OCI-LY7 (cell line): ENCODE results near the gene KRTAP5-8. TPM values are rescaled to one million over a fixed set of nuclear protein-coding genes. Genes with fewer than 3 reads are reported as not detected.

ENCODE experiments used
- BruUV-seq: library from RNA; stranded (reverse); fragments of 400-500 nt; replicated peaks from 2 replicates; lab custom pipeline; 2021; lab: Mats Ljungman, UMichigan
- CTCF ChIA-PET: fragments of 300-600 bp; sonication (Branson Sonifier 250); formaldehyde crosslinking; loops from one replicate; lab custom pipeline; 2022; ENCODE audit warnings: antibody characterized with exemption; ENCODE audit not compliant: unreplicated experiment; lab: Charles Lee
- POLR2A ChIA-PET: fragments of 300-600 bp; sonication (Branson Sonifier 250); formaldehyde crosslinking; loops from one replicate; lab custom pipeline; 2022; ENCODE audit warnings: antibody characterized with exemption; lab: Charles Lee
- DNase-seq: peaks from one replicate; pipeline ENCODE4 v3.0.0-alpha.2; 2015; ENCODE audit warnings: low spot score
- H2AFZ ChIP-seq: fragments of 200-600 bp; sonication (generic), shearing (Covaris generic); 2 replicates; pipeline ENCODE4 v1.6.1; 2014; ENCODE audit warnings: mild to moderate bottlenecking, antibody characterized with exemption, low read length, moderate library complexity
- H3K27ac ChIP-seq: fragments of 200-600 bp; sonication (generic); 2 replicates; pipeline ENCODE4 v1.5.1; 2014; ENCODE audit warnings: mixed run types, low read depth, mild to moderate bottlenecking, moderate library complexity, low read length, inconsistent platforms; ENCODE audit not compliant: poor library complexity, severe bottlenecking
- H3K36me3 ChIP-seq: fragments of 200-600 bp; sonication (generic); 2 replicates; pipeline ENCODE4 v1.6.1; 2014; ENCODE audit warnings: mild to moderate bottlenecking, antibody characterized with exemption, low read length, moderate library complexity, mixed read lengths; ENCODE audit not compliant: insufficient read depth
- H3K4me1 ChIP-seq: fragments of 200-600 bp; sonication (generic); 2 replicates; pipeline ENCODE4 v1.5.1; 2014; ENCODE audit warnings: mild to moderate bottlenecking, low read length; ENCODE audit not compliant: insufficient read depth, poor library complexity, severe bottlenecking
- H3K4me2 ChIP-seq: fragments of 200-600 bp; sonication (generic); 2 replicates; pipeline ENCODE4 v1.6.1; 2014; ENCODE audit warnings: mild to moderate bottlenecking, low read length
- H3K4me3 ChIP-seq: fragments of 200-600 bp; sonication (generic); 2 replicates; pipeline ENCODE4 v1.5.1; 2014; ENCODE audit warnings: mild to moderate bottlenecking, low read depth, low read length; ENCODE audit not compliant: poor library complexity, severe bottlenecking
- H3K79me2 ChIP-seq: fragments of 200-600 bp; sonication (generic); 2 replicates; pipeline ENCODE4 v1.6.1; 2016; ENCODE audit warnings: low read depth, mild to moderate bottlenecking, low read length, moderate library complexity, mixed read lengths; ENCODE audit not compliant: insufficient read depth
- H3K9me2 ChIP-seq: fragments of 200-600 bp; sonication (generic); 2 replicates; pipeline ENCODE4 v1.6.1; 2016; ENCODE audit warnings: mild to moderate bottlenecking, low read length, mixed read lengths; ENCODE audit not compliant: insufficient read depth
- H3K9me3 ChIP-seq: fragments of 200-600 bp; sonication (generic); 2 replicates; pipeline ENCODE4 v1.6.1; 2014; ENCODE audit warnings: mild to moderate bottlenecking, mixed run types, low read length, mixed read lengths
- H4K20me1 ChIP-seq: fragments of 200-600 bp; sonication (generic); 2 replicates; pipeline ENCODE4 v1.6.1; 2014; ENCODE audit warnings: mild to moderate bottlenecking, antibody characterized with exemption, low read length, moderate library complexity, mixed read lengths; ENCODE audit not compliant: insufficient read depth
- EZH2phosphoT487 ChIP-seq: fragments of 200-600 bp; sonication (generic); IDR thresholded peaks from 2 replicates; pipeline ENCODE4 v1.6.1; 2018; ENCODE audit warnings: low read depth, borderline replicate concordance, mild to moderate bottlenecking, mixed run types, antibody characterized with exemption, low read length, moderate library complexity, mixed read lengths
- intact Hi-C: fragments of 100-400 bp; cut with micrococcal nuclease; formaldehyde crosslinking; loops from one replicate; pipeline ENCODE4 v1.10.0; 2022; ENCODE audit not compliant: unreplicated experiment
- total RNA-seq, 2 experiments: library from RNA; depleted of rRNA in 1 of 2; stranded (reverse); fragments of >200 nt in 1 of 2; shearing (Covaris generic) in 1 of 2; gene quantifications; 2 replicates each; pipeline ENCODE4 v1.2.3, GENCODE V29; 2014 to 2022
- TF ChIP-seq, protein P1 (sequence below): fragments of 200-600 bp; sonication (generic); conservative IDR thresholded peaks from 2 replicates; pipeline ENCODE4 v1.5.1; 2014; ENCODE audit warnings: mild to moderate bottlenecking, antibody characterized with exemption, low read length, moderate library complexity, mixed read lengths

KRTAP5-8 gene
- total RNA-seq, 2 experiments from 2014 or later: not detected

DNA sequence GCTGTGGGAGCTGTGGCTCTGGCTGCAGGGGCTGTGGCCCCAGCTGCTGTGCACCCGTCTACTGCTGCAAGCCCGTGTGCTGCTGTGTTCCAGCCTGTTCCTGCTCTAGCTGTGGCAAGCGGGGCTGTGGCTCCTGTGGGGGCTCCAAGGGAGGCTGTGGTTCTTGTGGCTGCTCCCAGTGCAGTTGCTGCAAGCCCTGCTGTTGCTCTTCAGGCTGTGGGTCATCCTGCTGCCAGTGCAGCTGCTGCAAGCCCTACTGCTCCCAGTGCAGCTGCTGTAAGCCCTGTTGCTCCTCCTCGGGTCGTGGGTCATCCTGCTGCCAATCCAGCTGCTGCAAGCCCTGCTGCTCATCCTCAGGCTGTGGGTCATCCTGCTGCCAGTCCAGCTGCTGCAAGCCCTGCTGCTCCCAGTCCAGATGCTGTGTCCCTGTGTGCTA, 10.9 kb downstream of the KRTAP5-8 start:
- Histone ChIP-seq H3K27ac (no peak overlapping the region), H3K9me2 (no peaks in the 10 kb centered on the region), H2AFZ (no peak overlapping the region), H3K36me3 (no peaks in the 10 kb centered on the region), H3K79me2 (no peaks in the 10 kb centered on the region), H4K20me1 (no peaks in the 10 kb centered on the region), H3K4me3 (no peak overlapping the region), H3K9me3 (no peaks in the 10 kb centered on the region), H3K4me2 (no peak overlapping the region), H3K4me1 (no peaks in the 10 kb centered on the region)
- CTCF ChIA-PET: no interaction called here
- BruUV-seq: no TSS peak
- POLR2A ChIA-PET: no interaction called here
- no peak for TF ChIP-seq EZH2phosphoT487
- TF ChIP-seq, protein P1, sequence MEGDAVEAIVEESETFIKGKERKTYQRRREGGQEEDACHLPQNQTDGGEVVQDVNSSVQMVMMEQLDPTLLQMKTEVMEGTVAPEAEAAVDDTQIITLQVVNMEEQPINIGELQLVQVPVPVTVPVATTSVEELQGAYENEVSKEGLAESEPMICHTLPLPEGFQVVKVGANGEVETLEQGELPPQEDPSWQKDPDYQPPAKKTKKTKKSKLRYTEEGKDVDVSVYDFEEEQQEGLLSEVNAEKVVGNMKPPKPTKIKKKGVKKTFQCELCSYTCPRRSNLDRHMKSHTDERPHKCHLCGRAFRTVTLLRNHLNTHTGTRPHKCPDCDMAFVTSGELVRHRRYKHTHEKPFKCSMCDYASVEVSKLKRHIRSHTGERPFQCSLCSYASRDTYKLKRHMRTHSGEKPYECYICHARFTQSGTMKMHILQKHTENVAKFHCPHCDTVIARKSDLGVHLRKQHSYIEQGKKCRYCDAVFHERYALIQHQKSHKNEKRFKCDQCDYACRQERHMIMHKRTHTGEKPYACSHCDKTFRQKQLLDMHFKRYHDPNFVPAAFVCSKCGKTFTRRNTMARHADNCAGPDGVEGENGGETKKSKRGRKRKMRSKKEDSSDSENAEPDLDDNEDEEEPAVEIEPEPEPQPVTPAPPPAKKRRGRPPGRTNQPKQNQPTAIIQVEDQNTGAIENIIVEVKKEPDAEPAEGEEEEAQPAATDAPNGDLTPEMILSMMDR: no peak
- no peak for DNase-seq
- intact Hi-C loops: no loop called here

DNA sequence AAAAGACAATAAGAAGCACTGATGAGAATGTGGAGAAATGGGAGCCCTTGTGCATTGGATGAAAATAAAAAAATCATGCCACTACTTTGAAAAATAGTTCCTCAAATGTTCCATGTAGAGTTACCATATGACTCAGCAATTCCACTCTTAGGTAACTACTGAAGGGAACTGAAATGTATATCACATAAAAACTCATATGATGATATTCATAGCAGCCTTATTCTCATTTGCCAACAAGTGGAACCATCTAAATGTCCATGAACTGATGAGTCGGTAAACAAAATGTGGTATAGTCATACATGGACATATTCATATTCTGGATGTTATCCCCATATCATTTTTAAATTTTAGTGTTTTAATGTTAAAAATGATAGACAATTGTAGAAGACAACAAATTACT, 13.9 kb downstream of the KRTAP5-8 start:
- no peak overlapping the region for H3K27ac ChIP-seq
- no TSS peak for BruUV-seq
- no peak overlapping the region for H3K4me3 ChIP-seq
- H3K9me3 ChIP-seq: no peaks in the 10 kb centered on the region
- POLR2A ChIA-PET: no interaction called here
- H3K4me1 ChIP-seq: no peaks in the 10 kb centered on the region
- CTCF ChIA-PET: no interaction called here
- intact Hi-C loops: no loop called here
- no peak for TF ChIP-seq EZH2phosphoT487
- TF ChIP-seq, protein P1: no peak
- no peak overlapping the region for H3K4me2 ChIP-seq
- H3K9me2 ChIP-seq: no peaks in the 10 kb centered on the region
- H4K20me1 ChIP-seq: no peaks in the 10 kb centered on the region
- H3K36me3 ChIP-seq: no peaks in the 10 kb centered on the region
- H2AFZ ChIP-seq: no peak overlapping the region
- no peaks in the 10 kb centered on the region for H3K79me2 ChIP-seq
- no peak for DNase-seq

GRCh38 chr11:71554996-71555395, 17.2 kb downstream of the KRTAP5-8 start:
- CTCF ChIA-PET: no interaction called here
- BruUV-seq: no TSS peak

More at GRCh38 chr11:71554996-71555395, 17.2 kb downstream of the KRTAP5-8 start:
- POLR2A ChIA-PET: no interaction called here
- H4K20me1 ChIP-seq: no peaks in the 10 kb centered on the region
- TF ChIP-seq, protein P1: no peak
- no peak for TF ChIP-seq EZH2phosphoT487
- H3K79me2 ChIP-seq: no peaks in the 10 kb centered on the region
- H2AFZ ChIP-seq: no peak overlapping the region
- H3K36me3 ChIP-seq: no peaks in the 10 kb centered on the region
- intact Hi-C loops: no loop called here
- DNase-seq: no peak
- no peaks in the 10 kb centered on the region for H3K4me1 ChIP-seq
- no peaks in the 10 kb centered on the region for H3K9me2 ChIP-seq
- no peaks in the 10 kb centered on the region for H3K9me3 ChIP-seq
- no peak overlapping the region for H3K4me3 ChIP-seq
- no peak overlapping the region for H3K4me2 ChIP-seq
- H3K27ac ChIP-seq: no peak overlapping the region
